ENCODE measurements around the gene ESR1.

ESR1 gene

GRCh38 chr6:152048921-152049320 is 241.4 kb downstream of the ESR1 start:
- TF ChIP-seq ZFP3 (CRISPR knock-in tag; IDR thresholded peaks at IDR 0.05): no peak
- TF ChIP-seq ARNTL (CRISPR knock-in tag; IDR thresholded peaks at IDR 0.05; ENCODE audit: borderline replicate concordance, low read depth): no peak
- TF ChIP-seq ESRRG (CRISPR knock-in tag; IDR thresholded peaks at IDR 0.05): no peak
- no peak for TF ChIP-seq PPARA (CRISPR knock-in tag; IDR thresholded peaks at IDR 0.05; ENCODE audit: borderline replicate concordance)
- TF ChIP-seq RARB (CRISPR knock-in tag; IDR thresholded peaks at IDR 0.05): no peak
- no peak for TF ChIP-seq GLIS3 (CRISPR knock-in tag; IDR thresholded peaks at IDR 0.05)
- TF ChIP-seq ZNF8 (CRISPR knock-in tag; IDR thresholded peaks at IDR 0.05): no peak
- no peak for TF ChIP-seq CSRNP3 (CRISPR knock-in tag; IDR thresholded peaks at IDR 0.05)
- TF ChIP-seq CREB5 (CRISPR knock-in tag; IDR thresholded peaks at IDR 0.05; ENCODE audit: low read depth): no peak
- no peak for TF ChIP-seq ISL1 (CRISPR knock-in tag; IDR thresholded peaks at IDR 0.05)
- no peak for TF ChIP-seq TCF4 (CRISPR knock-in tag; IDR thresholded peaks at IDR 0.05; ENCODE audit: borderline replicate concordance)
- TF ChIP-seq TOX (CRISPR knock-in tag; IDR thresholded peaks at IDR 0.05; ENCODE audit: borderline replicate concordance): no peak
- TF ChIP-seq BACH2 (CRISPR knock-in tag; IDR thresholded peaks at IDR 0.05; ENCODE audit: borderline replicate concordance): no peak
- no peak for TF ChIP-seq OSR1 (CRISPR knock-in tag; IDR thresholded peaks at IDR 0.05)
- no peak for TF ChIP-seq CSDC2 (CRISPR knock-in tag; IDR thresholded peaks at IDR 0.05)
- no peak for TF ChIP-seq SNAI2 (CRISPR knock-in tag; IDR thresholded peaks at IDR 0.05)
- TF ChIP-seq ZNF70 (CRISPR knock-in tag; IDR thresholded peaks at IDR 0.05): no peak
- ATAC-seq: no peak

GRCh38 chr6:152049502-152049901 is 242.0 kb downstream of the ESR1 start:
- TF ChIP-seq ZC3H10 (CRISPR knock-in tag; IDR thresholded peaks at IDR 0.05): no peak
- no peak for TF ChIP-seq ESRRG (CRISPR knock-in tag; IDR thresholded peaks at IDR 0.05)
- TF ChIP-seq POU6F1 (CRISPR knock-in tag; IDR thresholded peaks at IDR 0.05; ENCODE audit: borderline replicate concordance, low read depth): no peak
- no peak for TF ChIP-seq ISL1 (CRISPR knock-in tag; IDR thresholded peaks at IDR 0.05)
- no peak for TF ChIP-seq TCF4 (CRISPR knock-in tag; IDR thresholded peaks at IDR 0.05; ENCODE audit: borderline replicate concordance)
- TF ChIP-seq ZFP30 (CRISPR knock-in tag; IDR thresholded peaks at IDR 0.05): no peak
- TF ChIP-seq GLIS3 (CRISPR knock-in tag; IDR thresholded peaks at IDR 0.05): no peak
- no peak for TF ChIP-seq ZFP3 (CRISPR knock-in tag; IDR thresholded peaks at IDR 0.05)
- TF ChIP-seq RARB (CRISPR knock-in tag; IDR thresholded peaks at IDR 0.05): no peak
- TF ChIP-seq TOX (CRISPR knock-in tag; IDR thresholded peaks at IDR 0.05; ENCODE audit: borderline replicate concordance): no peak
- no peak for TF ChIP-seq CSRNP3 (CRISPR knock-in tag; IDR thresholded peaks at IDR 0.05)
- TF ChIP-seq TSHZ2 (CRISPR knock-in tag; IDR thresholded peaks at IDR 0.05): no peak
- no peak for TF ChIP-seq ZNF70 (CRISPR knock-in tag; IDR thresholded peaks at IDR 0.05)
- no peak for TF ChIP-seq CREB5 (CRISPR knock-in tag; IDR thresholded peaks at IDR 0.05; ENCODE audit: low read depth)
- no peak for TF ChIP-seq ARNTL (CRISPR knock-in tag; IDR thresholded peaks at IDR 0.05; ENCODE audit: borderline replicate concordance, low read depth)
- no peak for TF ChIP-seq BACH2 (CRISPR knock-in tag; IDR thresholded peaks at IDR 0.05; ENCODE audit: borderline replicate concordance)
- TF ChIP-seq CSDC2 (CRISPR knock-in tag; IDR thresholded peaks at IDR 0.05): no peak
- TF ChIP-seq ZNF565 (CRISPR knock-in tag; conservative IDR thresholded peaks at IDR 0.05; ENCODE audit: low read depth): no peak
- TF ChIP-seq PPARA (CRISPR knock-in tag; IDR thresholded peaks at IDR 0.05; ENCODE audit: borderline replicate concordance): no peak
- ATAC-seq: no peak
